GM18502 (cell line): ENCODE measurements around the gene SLC16A10.
A peak's percentile ranks its signal among the peaks of the same experiment; 100 is the strongest.
"Not testable (repeated sequence)": the region's sequence is repeated elsewhere in the genome, so short reads cannot be mapped to it uniquely, and the experiment has no call there.

Source experiments
- ATAC-seq: cut with Tn5 transposase; IDR thresholded peaks from one replicate; pipeline ENCODE4 v1.9.1; 2021; ENCODE audit warnings: mild to moderate bottlenecking; ENCODE audit not compliant: unreplicated experiment, poor library complexity

Gene SLC16A10

GRCh38 chr6:111080698-111081097, 6.6 kb upstream of the SLC16A10 start:
- no peak for ATAC-seq

DNA sequence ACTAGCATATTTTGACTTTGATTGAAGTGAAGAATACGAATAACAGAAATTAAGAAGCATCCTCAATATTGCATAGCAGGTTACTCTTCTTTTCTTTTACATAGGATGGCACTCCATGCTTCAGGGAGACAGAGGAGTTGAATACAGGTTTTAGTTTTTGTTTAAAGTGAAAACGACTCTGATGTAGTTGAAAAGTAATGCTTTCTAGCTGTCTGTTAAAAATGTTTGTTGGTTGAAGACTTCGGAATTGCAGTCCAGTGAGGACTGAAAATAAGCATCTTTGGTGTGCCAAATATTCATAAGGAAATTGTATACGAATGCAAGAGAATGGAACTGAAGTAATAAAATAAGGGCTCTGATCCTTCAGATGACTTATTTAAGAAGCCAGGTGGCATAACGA, 618 bp upstream of the SLC16A10 start:
- no peak for ATAC-seq

DNA sequence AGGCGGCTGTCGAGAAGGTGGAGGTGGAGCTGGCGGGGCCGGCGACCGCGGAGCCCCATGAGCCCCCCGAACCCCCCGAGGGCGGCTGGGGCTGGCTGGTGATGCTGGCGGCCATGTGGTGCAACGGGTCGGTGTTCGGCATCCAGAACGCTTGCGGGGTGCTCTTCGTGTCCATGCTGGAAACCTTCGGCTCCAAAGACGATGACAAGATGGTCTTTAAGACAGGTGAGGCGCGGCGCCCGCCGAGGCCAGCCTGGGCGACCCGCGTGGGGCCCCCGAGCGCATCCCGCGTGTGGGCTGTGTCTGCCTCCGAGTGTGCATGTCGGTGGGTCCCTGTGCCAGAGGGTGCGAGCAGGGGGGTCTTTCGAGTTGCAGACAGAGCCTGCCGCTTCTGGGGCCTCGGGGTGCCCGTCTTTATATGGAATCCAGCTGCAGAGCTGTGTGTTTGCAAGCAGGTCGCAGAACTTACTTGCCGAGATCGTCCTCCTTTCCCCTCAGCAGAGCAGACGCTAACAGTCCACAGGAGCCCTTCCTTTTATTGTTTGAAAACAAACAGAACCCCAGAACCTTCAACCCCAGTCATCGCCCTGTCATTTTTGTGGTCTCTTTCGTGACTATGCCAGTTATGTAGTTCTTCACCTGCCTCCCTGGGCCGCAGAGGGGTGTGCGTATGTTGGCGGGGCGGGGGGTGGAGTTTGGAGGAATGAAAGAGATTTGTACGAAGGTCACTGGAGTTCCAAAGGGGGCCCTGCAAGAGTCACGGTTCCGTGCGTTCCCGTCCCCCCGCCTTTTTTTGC, 766 bp downstream of the SLC16A10 start:
- peak; percentile 23 for ATAC-seq

GRCh38 chr6:111088668-111089003, 1.3 kb downstream of the SLC16A10 start:
- ATAC-seq, result no peak

DNA sequence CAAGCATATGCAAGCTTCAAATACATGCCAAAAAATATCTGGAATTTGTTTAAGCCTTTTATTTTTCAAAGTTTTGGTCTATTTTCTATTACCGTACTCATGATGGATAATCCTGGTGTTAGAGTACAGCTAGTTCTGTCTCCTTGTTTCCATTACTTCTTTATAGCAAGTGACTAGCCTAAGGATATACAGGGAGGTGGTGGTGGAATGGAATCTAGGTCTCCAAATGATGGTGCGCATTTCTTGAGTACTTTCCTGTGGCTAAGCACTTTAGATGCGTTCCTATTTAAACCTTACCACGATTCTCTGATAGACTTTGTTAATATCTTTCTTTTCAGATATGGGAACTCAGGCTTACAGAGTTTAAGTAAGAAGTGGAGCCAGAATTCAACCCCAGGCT, 3.5 kb downstream of the SLC16A10 start:
- no peak for ATAC-seq

DNA sequence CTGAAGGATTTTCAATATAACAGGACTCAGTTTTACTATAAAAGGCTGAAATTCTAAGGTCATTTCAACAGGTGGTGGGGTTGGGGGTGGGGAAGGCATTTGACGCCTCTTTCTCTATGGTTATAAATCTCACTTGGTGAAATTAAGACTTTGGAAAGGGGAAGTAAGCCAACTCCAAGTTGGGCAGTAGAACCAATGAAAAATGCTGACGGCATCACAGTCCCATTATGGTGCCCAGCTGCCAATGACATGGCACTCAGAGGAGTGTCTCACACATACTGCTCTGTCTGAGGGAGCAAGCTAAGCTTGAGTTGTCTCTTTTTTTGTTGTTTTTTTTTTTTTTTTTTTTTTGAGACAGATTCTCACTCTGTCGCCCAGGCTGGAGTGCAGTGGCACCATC, 4.7 kb downstream of the SLC16A10 start:
- no peak for ATAC-seq

DNA sequence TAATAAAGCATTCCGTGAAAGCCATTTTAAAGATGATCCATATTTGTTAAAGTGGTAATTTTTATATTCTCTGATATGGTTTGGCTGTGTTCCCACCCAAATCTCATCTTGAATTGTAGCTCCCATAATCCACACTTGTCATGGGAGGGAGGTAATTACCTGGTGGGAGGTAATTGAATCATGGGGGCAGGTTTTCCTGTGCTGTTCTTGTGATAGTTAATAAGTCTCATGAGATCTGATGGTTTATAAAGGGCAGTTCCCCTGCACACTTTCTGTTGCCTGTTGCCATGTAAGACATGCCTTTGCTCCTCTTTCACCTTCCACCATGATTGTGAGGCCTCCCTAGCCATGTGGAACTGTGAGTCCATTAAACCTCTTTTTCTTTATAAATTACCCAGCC, 8.2 kb downstream of the SLC16A10 start:
- not testable (repeated sequence) for ATAC-seq

GRCh38 chr6:111096246-111096645, 8.9 kb downstream of the SLC16A10 start:
- ATAC-seq, result no peak

- ATAC-seq, result no peak
Measured at GRCh38 chr6:111098597-111098996, 11.3 kb downstream of the SLC16A10 start.

DNA sequence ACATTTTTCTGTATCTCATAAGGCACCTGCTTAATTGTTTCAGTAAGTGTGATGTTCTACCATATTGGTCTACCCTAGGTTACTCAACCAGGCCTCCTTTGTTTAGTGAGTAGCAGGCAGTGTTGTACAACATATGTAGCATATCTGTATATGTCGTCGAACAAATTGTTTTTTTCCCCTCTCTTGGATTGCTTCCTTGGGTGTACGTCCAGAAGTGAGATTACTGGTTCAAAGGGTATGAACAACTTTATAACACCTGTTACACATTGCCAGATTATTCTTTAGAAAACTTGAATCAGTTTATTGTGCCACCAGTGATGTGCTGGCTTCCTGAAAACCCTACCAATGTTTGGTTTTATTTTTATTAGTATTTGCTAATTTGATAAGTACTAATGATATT, 14.7 kb downstream of the SLC16A10 start:
- ATAC-seq, result no peak

DNA sequence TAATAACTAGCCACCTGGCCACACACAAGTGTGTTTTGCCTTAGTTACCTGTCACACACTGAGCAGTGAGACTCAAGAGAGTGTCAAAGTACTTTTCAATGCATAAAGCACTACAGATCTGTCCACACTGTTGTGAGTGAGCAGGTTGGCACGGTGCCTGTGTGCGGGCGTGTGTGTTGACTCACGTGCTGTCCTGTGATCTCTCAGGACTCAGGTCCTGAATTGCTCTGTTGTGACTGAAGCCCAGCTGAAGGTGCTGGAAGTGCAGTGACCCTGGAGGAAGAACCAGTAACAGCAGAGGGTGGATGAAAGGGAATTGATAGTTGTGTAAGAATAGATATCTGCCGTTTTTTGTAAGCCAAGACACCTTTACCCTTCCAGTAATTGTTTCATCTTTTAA, 18.3 kb downstream of the SLC16A10 start:
- no peak for ATAC-seq

- no peak for ATAC-seq
Measured at GRCh38 chr6:111107589-111107988, 20.3 kb downstream of the SLC16A10 start.

DNA sequence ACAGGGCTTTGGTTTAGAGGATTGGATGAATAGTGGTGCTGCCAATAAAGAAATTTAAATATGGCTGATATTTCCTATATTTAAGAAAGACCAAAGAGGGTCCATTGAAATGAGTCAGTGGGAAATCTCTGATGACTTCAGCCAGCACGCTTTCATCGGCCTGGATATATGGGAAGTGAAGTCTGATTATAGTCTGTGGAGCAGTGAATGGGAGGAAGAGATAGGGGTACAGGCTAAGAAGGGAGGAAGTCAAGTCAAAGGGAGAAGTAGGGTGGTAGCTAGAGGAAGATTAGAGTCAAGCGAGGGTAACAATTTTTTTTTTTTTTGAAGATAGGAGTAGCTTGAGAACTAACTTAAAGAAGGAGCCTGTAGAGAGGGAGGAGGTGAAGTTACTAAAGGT, 22.7 kb downstream of the SLC16A10 start:
- no peak for ATAC-seq

- ATAC-seq, result peak; percentile 62
Measured at GRCh38 chr6:111113336-111114086, 26.2 kb downstream of the SLC16A10 start.

- ATAC-seq, result no peak
Measured at GRCh38 chr6:111114087-111114443, 26.8 kb downstream of the SLC16A10 start.

- no peak for ATAC-seq
Measured at GRCh38 chr6:111114482-111114881, 27.2 kb downstream of the SLC16A10 start.

GRCh38 chr6:111118826-111119225, 31.5 kb downstream of the SLC16A10 start:
- ATAC-seq, result no peak

- ATAC-seq, result no peak
Measured at GRCh38 chr6:111119571-111120329, 32.4 kb downstream of the SLC16A10 start.

- no peak for ATAC-seq
Measured at GRCh38 chr6:111121789-111122350, 34.6 kb downstream of the SLC16A10 start.

GRCh38 chr6:111122458-111123286, 35.4 kb downstream of the SLC16A10 start:
- ATAC-seq, result no peak
